IMR-90 (cell line): ENCODE measurements around the gene NKX6-1.

ENCODE experiments used
- BHLHE40 ChIP-seq: fragments of 150-350 bp; IDR thresholded peaks from 2 replicates; pipeline ENCODE4 v1.6.1; 2016; ENCODE audit warnings: mild to moderate bottlenecking, low read depth, low read length
- FOS ChIP-seq: fragments of 150-350 bp; IDR thresholded peaks from 2 replicates; pipeline ENCODE4 v1.6.1; 2016; ENCODE audit warnings: low read depth, low read length
- MAFK ChIP-seq: IDR thresholded peaks from 2 replicates; pipeline ENCODE4 v1.6.1; 2012; ENCODE audit warnings: low read depth, low read length, improper control_type of control experiment
- MXI1 ChIP-seq: IDR thresholded peaks from 2 replicates; pipeline ENCODE4 v1.6.1; 2012; ENCODE audit warnings: low read depth, mild to moderate bottlenecking, low read length, moderate library complexity, borderline replicate concordance
- NFE2L2 ChIP-seq: fragments of 150-350 bp; IDR thresholded peaks from 2 replicates; pipeline ENCODE4 v1.6.1; 2016; ENCODE audit warnings: low read depth, mild to moderate bottlenecking, low read length
- POLR2A ChIP-seq: IDR thresholded peaks from 2 replicates; pipeline ENCODE4 v1.6.1; 2012; ENCODE audit warnings: mild to moderate bottlenecking, low read depth, low read length
- RAD21 ChIP-seq: IDR thresholded peaks from 2 replicates; pipeline ENCODE4 v1.6.1; 2012; ENCODE audit warnings: low read length, improper control_type of control experiment
- RFX5 ChIP-seq: IDR thresholded peaks from 2 replicates; pipeline ENCODE4 v1.8.0; 2012; ENCODE audit warnings: low read depth, mild to moderate bottlenecking, low read length, moderate library complexity
- USF2 ChIP-seq: fragments of 150-350 bp; IDR thresholded peaks from 2 replicates; pipeline ENCODE4 v1.6.1; 2017; ENCODE audit warnings: mild to moderate bottlenecking, antibody characterized with exemption, low read length, low read depth
- TF ChIP-seq, protein P1 (sequence below): conservative IDR thresholded peaks from 2 replicates; pipeline ENCODE4 v1.5.1; 2012; ENCODE audit warnings: mild to moderate bottlenecking, low read depth, low read length, improper control_type of control experiment
- TF ChIP-seq, protein P2 (sequence below): fragments of 150-350 bp; IDR thresholded peaks from 2 replicates; pipeline ENCODE4 v1.6.1; 2016; ENCODE audit warnings: low read depth, mild to moderate bottlenecking, low read length, moderate library complexity, borderline replicate concordance

GRCh38 chr4:84474107-84474506, 25.0 kb downstream of the NKX6-1 start:
- TF ChIP-seq, protein P1, sequence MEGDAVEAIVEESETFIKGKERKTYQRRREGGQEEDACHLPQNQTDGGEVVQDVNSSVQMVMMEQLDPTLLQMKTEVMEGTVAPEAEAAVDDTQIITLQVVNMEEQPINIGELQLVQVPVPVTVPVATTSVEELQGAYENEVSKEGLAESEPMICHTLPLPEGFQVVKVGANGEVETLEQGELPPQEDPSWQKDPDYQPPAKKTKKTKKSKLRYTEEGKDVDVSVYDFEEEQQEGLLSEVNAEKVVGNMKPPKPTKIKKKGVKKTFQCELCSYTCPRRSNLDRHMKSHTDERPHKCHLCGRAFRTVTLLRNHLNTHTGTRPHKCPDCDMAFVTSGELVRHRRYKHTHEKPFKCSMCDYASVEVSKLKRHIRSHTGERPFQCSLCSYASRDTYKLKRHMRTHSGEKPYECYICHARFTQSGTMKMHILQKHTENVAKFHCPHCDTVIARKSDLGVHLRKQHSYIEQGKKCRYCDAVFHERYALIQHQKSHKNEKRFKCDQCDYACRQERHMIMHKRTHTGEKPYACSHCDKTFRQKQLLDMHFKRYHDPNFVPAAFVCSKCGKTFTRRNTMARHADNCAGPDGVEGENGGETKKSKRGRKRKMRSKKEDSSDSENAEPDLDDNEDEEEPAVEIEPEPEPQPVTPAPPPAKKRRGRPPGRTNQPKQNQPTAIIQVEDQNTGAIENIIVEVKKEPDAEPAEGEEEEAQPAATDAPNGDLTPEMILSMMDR = no peak
- no peak for TF ChIP-seq BHLHE40
- no peak for TF ChIP-seq POLR2A
- no peak for TF ChIP-seq RFX5
- no peak for TF ChIP-seq RAD21
- no peak for TF ChIP-seq MAFK
- no peak for TF ChIP-seq FOS
- no peak for TF ChIP-seq USF2
- no peak for TF ChIP-seq NFE2L2
- TF ChIP-seq MXI1 = no peak
- TF ChIP-seq, protein P2, sequence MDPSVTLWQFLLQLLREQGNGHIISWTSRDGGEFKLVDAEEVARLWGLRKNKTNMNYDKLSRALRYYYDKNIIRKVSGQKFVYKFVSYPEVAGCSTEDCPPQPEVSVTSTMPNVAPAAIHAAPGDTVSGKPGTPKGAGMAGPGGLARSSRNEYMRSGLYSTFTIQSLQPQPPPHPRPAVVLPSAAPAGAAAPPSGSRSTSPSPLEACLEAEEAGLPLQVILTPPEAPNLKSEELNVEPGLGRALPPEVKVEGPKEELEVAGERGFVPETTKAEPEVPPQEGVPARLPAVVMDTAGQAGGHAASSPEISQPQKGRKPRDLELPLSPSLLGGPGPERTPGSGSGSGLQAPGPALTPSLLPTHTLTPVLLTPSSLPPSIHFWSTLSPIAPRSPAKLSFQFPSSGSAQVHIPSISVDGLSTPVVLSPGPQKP = no peak
